CD4-positive, alpha-beta T cell (primary cell): ENCODE measurements around the gene INPP5A. TPM values are rescaled to one million over a fixed set of nuclear protein-coding genes. Genes with fewer than 3 reads are reported as not detected.

Experiments used
- ATAC-seq: fragments of 200-7000 bp; cut with Tn5 transposase; one replicate; pipeline ENCODE4 v1.10.0; 2022; ENCODE audit warnings: mild to moderate bottlenecking; ENCODE audit not compliant: poor library complexity
- CTCF ChIA-PET: fragments of 350-600 bp; sonication (Branson Sonifier 250); formaldehyde crosslinking; loops from one replicate; lab custom pipeline; 2021; ENCODE audit warnings: antibody characterized with exemption, inconsistent platforms; lab: Charles Lee
- POLR2A ChIA-PET: fragments of 350-600 bp; sonication (Branson Sonifier 250); formaldehyde crosslinking; loops from one replicate; lab custom pipeline; 2021; ENCODE audit warnings: antibody characterized with exemption, inconsistent platforms; lab: Charles Lee
- DNase-seq, 14 experiments: peaks; one replicate each; pipeline ENCODE4 v3.0.0-alpha.2; 2013 to 2020; ENCODE audit warnings: mixed read lengths in 2 of 14
- H3K27ac ChIP-seq, 2 donors: one replicate each; pipeline versions ENCODE4 v1.5.1 to v1.7.0; 2013; ENCODE audit warnings: low read length in 2 of 2, low read depth in 1 of 2, mild to moderate bottlenecking in 1 of 2
- H3K27me3 ChIP-seq, 2 experiments: 1 replicate in 1 of 2; 2 replicates in 1 of 2; pipeline versions ENCODE4 v1.6.1 to v1.7.0; 2013; ENCODE audit warnings: low read length in 2 of 2, control low read depth in 1 of 2, mild to moderate bottlenecking in 1 of 2, moderate library complexity in 1 of 2; ENCODE audit not compliant: insufficient read depth in 2 of 2, control insufficient read depth in 1 of 2
- H3K36me3 ChIP-seq: one replicate; pipeline ENCODE4 v1.6.1; 2013; ENCODE audit warnings: low read length, control low read depth; ENCODE audit not compliant: insufficient read depth
- H3K4me1 ChIP-seq: one replicate; pipeline ENCODE4 v1.6.1; 2013; ENCODE audit warnings: low read length, control low read depth; ENCODE audit not compliant: insufficient read depth
- H3K4me3 ChIP-seq: one replicate; pipeline ENCODE4 v1.5.1; 2013; ENCODE audit warnings: mild to moderate bottlenecking, low read length, moderate library complexity
- H3K9me3 ChIP-seq, 2 experiments: 1 replicate in 1 of 2; 2 replicates in 1 of 2; pipeline versions ENCODE4 v1.6.1 to v1.7.0; 2013; ENCODE audit warnings: low read length in 2 of 2, mild to moderate bottlenecking in 2 of 2, control low read depth in 1 of 2, moderate library complexity in 1 of 2; ENCODE audit not compliant: control insufficient read depth in 1 of 2, insufficient read depth in 1 of 2
- H3K27ac Mint-ChIP-seq: one replicate; pipeline ENCODE4 v1.8.0; 2020; ENCODE audit warnings: mixed read lengths
- H3K27me3 Mint-ChIP-seq: one replicate; pipeline ENCODE4 v1.8.0; 2021; ENCODE audit warnings: mixed read lengths
- H3K36me3 Mint-ChIP-seq: one replicate; pipeline ENCODE4 v1.8.0; 2021; ENCODE audit warnings: low read depth, mixed read lengths
- H3K4me1 Mint-ChIP-seq: one replicate; pipeline ENCODE4 v1.8.0; 2021; ENCODE audit warnings: low read depth, mixed read lengths
- H3K4me3 Mint-ChIP-seq: one replicate; pipeline ENCODE4 v1.8.0; 2020; ENCODE audit warnings: mild to moderate bottlenecking, mixed read lengths
- H3K9me3 Mint-ChIP-seq: one replicate; pipeline ENCODE4 v1.8.0; 2020; ENCODE audit warnings: mixed read lengths
- intact Hi-C, 2 experiments: fragments of 100-400 bp; cut with DNase I in 1 of 2; cut with micrococcal nuclease in 1 of 2; formaldehyde crosslinking; loops; one replicate each; pipeline versions ENCODE4 v1.15.1 to v1.9.0; 2023 to 2025; cut with DNase I, micrococcal nuclease
- total RNA-seq, 174 experiments: library from RNA in 2 of 174; stranded (reverse) in 2 of 174; gene quantifications; one replicate each; pipeline ENCODE4 v1.2.3 and lab custom pipeline; 2021 to 2026
- TF ChIP-seq, protein P1 (sequence below): fragments of 200-600 bp; IDR thresholded peaks from one replicate; pipeline ENCODE4 v1.8.0; 2022; ENCODE audit warnings: antibody characterized with exemption, mild to moderate bottlenecking

The INPP5A gene
- total RNA-seq, 2 experiments from 2014 or later: 22.0 to 24.8 TPM

- CTCF ChIA-PET: no interaction called here
- POLR2A ChIA-PET: no interaction called here
- Histone ChIP-seq H3K27ac (no peak overlapping the region), H3K27me3 (no peaks in the 10 kb centered on the region), H3K9me3 (no peaks in the 10 kb centered on the region), H3K4me1 (no peaks in the 10 kb centered on the region), H3K36me3 (no peaks in the 10 kb centered on the region), H3K4me3 (no peak overlapping the region)
- Mint-ChIP-seq H3K36me3 (peaks cover 13% of the 10 kb centered on the region), H3K4me3 (no peak overlapping the region), H3K27me3 (no peaks in the 10 kb centered on the region), H3K9me3 (no peaks in the 10 kb centered on the region), H3K27ac (no peak overlapping the region), H3K4me1 (no peaks in the 10 kb centered on the region)
- ATAC-seq: no peak
- intact Hi-C loops: no loop called here
- DNase-seq: no peak
- TF ChIP-seq, protein P1, sequence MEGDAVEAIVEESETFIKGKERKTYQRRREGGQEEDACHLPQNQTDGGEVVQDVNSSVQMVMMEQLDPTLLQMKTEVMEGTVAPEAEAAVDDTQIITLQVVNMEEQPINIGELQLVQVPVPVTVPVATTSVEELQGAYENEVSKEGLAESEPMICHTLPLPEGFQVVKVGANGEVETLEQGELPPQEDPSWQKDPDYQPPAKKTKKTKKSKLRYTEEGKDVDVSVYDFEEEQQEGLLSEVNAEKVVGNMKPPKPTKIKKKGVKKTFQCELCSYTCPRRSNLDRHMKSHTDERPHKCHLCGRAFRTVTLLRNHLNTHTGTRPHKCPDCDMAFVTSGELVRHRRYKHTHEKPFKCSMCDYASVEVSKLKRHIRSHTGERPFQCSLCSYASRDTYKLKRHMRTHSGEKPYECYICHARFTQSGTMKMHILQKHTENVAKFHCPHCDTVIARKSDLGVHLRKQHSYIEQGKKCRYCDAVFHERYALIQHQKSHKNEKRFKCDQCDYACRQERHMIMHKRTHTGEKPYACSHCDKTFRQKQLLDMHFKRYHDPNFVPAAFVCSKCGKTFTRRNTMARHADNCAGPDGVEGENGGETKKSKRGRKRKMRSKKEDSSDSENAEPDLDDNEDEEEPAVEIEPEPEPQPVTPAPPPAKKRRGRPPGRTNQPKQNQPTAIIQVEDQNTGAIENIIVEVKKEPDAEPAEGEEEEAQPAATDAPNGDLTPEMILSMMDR: no peak
Measured at GRCh38 chr10:132668048-132668394, 130.4 kb downstream of the INPP5A start.

DNA sequence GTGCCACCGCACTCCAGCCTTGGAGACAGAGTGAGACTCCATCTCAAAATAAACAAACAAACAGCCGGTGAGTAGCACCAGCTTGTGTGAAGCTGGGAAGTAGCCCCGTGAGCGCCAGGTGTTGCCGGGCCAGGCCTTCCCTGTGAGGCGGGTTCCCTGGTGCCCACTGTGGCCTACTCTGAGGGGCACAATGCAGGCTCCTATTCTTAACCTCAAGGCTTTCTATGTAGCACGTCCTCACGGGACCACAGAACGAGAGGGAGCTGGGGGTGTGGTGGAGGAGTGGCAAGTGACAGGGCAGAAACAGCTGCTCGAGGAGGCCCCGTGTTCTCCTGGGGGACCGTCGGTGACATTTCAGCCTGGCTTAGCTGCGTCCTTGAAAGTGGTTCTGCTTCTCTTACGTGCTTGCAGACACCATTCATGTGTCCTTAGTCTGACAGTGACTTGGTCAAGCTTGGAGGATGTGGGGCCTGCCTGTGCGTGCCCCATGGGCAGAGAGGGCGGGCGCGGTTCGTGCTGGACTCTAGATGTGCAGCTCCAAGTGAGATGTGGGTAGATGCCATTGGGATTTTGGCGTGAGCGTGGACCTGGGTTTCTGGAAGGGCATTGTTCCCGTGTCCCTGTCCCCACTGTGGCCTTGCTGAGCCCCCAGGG is 131.7 kb downstream of the INPP5A start:
- no peaks in the 10 kb centered on the region for H3K36me3 ChIP-seq
- intact Hi-C loops: no loop called here
- TF ChIP-seq, protein P1: no peak
- Mint-ChIP-seq H3K27me3 (no peaks in the 10 kb centered on the region), H3K27ac (no peak overlapping the region), H3K4me3 (no peak overlapping the region), H3K9me3 (no peaks in the 10 kb centered on the region), H3K4me1 (no peaks in the 10 kb centered on the region), H3K36me3 (peaks cover 13% of the 10 kb centered on the region)
- ChIA-PET POLR2A (no interaction called here), CTCF (no interaction called here)
- H3K4me3 ChIP-seq: no peak overlapping the region
- no peaks in the 10 kb centered on the region for H3K9me3 ChIP-seq
- ATAC-seq (no peak), DNase-seq (no peak)
- H3K4me1 ChIP-seq: no peaks in the 10 kb centered on the region
- no peak overlapping the region for H3K27ac ChIP-seq
- H3K27me3 ChIP-seq: no peaks in the 10 kb centered on the region

GRCh38 chr10:132670546-132671227 is 133.1 kb downstream of the INPP5A start:
- Histone ChIP-seq H3K27ac (no peak overlapping the region), H3K4me3 (no peak overlapping the region), H3K4me1 (no peaks in the 10 kb centered on the region), H3K27me3 (no peaks in the 10 kb centered on the region), H3K9me3 (no peaks in the 10 kb centered on the region), H3K36me3 (no peaks in the 10 kb centered on the region)
- CTCF ChIA-PET: interaction anchor here (0.7 kb wide), 2 partner anchors 135 to 235 kb away, joined by 3 to 4 read pairs; no protein-coding TSS in a partner anchor
- intact Hi-C loops: no loop called here
- Mint-ChIP-seq H3K4me1 (no peaks in the 10 kb centered on the region), H3K4me3 (no peak overlapping the region), H3K9me3 (no peaks in the 10 kb centered on the region), H3K27me3 (no peaks in the 10 kb centered on the region), H3K36me3 (peaks cover 19% of the 10 kb centered on the region), H3K27ac (no peak overlapping the region)
- POLR2A ChIA-PET: no interaction called here
- ATAC-seq: no peak
- TF ChIP-seq, protein P1: no peak
- no peak for DNase-seq
